ENCODE measurements around the gene GGNBP2. TPM values are rescaled to one million over a fixed set of nuclear protein-coding genes. Genes with fewer than 3 reads are reported as not detected.

Gene GGNBP2
- total and polyA plus RNA-seq, 2 of the 8 experiments (the other 6 are each of a cell fraction or from before 2014, with no cell fraction given) = 29.2 to 35.8 TPM

DNA sequence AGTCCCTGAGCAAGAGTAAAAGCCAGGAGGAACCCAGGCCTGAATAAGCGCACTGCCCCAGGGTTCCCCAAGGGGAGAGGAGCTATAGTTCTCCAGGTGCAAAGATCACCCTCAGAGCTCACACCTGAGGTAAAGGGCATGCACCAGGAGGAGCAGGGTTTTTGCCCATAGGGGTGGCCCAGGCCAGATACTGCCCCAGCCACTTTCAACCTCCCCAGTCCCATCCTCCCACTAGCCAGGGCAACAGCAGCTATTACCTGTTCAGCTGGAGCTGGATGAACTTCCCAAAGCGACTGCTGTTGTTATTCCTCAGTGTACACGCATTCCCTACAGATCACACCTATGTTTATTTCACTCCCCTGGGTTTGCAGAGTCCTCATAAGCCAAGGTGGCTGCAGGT, 29.9 kb upstream of the GGNBP2 start:
- no peak overlapping the region for H3K4me2 ChIP-seq (ENCODE audit: insufficient read depth in 1 of 2, low read depth in 2 of 2, low read length in 2 of 2)
- H2AK5ac ChIP-seq (ENCODE audit: low read depth, low read length) = no peak overlapping the region
- H3K9me3 ChIP-seq (ENCODE audit: insufficient read depth in 2 of 2, low read depth in 1 of 2, low read length in 1 of 2) = no peaks in the 10 kb centered on the region
- FAIRE-seq (no peak), DNase-seq (ENCODE audit: low read depth in 1 of 2, low spot score in 2 of 2) (no peak)
- H3K36me3 ChIP-seq (ENCODE audit: control insufficient read depth in 2 of 4, insufficient read depth in 4 of 4, low read length in 3 of 4) = peaks cover 24 to 80% (median 41%) of the 10 kb centered on the region in 4 experiments
- no peaks in the 10 kb centered on the region for H3K27me3 ChIP-seq (replicated peaks in 1 of 4; ENCODE audit: control insufficient read depth in 3 of 4, extremely low read depth in 1 of 4, insufficient read depth in 3 of 4, low read length in 3 of 4)
- H3K23ac ChIP-seq (ENCODE audit: insufficient read length) = no peak overlapping the region
- H3K27ac ChIP-seq (ENCODE audit: low read depth, low read length) = no peak overlapping the region
- H4K20me1 ChIP-seq (replicated peaks in 1 of 2; ENCODE audit: control insufficient read depth in 1 of 2, insufficient read depth in 2 of 2, low read length in 2 of 2) = peaks cover 7 to 8% of the 10 kb centered on the region in 2 experiments
- no peak overlapping the region for H3K4ac ChIP-seq (replicated peaks; ENCODE audit: insufficient read length, low read depth, low read length)
- no peaks in the 10 kb centered on the region for H3K23me2 ChIP-seq (ENCODE audit: low read depth, low read length)
- no peak overlapping the region for H3K56ac ChIP-seq (replicated peaks; ENCODE audit: insufficient read length, low read depth, low read length)
- ChIA-PET CTCF (ENCODE audit: partially characterized antibody) (interaction anchor here (0.9 kb wide), 1 partner anchor 26 kb away, joined by 3 read pairs; no protein-coding TSS in a partner anchor), POLR2A (ENCODE audit: partially characterized antibody) (interaction anchor here (1.0 to 13.9 kb wide), 8 partner anchors 9 to 567 kb away, joined by 3 to 205 read pairs (median 8); partner anchors contain the start of gene MYO19)
- H4K8ac ChIP-seq (ENCODE audit: extremely low read depth, insufficient read depth, low read length) = no peak overlapping the region
- H3K9ac ChIP-seq (replicated peaks in 1 of 4; ENCODE audit: extremely low read depth in 1 of 4, low read depth in 3 of 4, low read length in 3 of 4) = no peak overlapping the region
- no peak overlapping the region for H2BK12ac ChIP-seq (ENCODE audit: low read depth, low read length)
- no peak overlapping the region for H2BK15ac ChIP-seq (ENCODE audit: low read length)
- no peak overlapping the region for H2BK20ac ChIP-seq (ENCODE audit: low read length)
- no peak overlapping the region for H2BK5ac ChIP-seq (ENCODE audit: low read depth, low read length)
- no peak overlapping the region for H3K18ac ChIP-seq (ENCODE audit: extremely low read depth, low read length)
- H4K5ac ChIP-seq (ENCODE audit: insufficient read length, low read depth, low read length) = no peak overlapping the region
- no peaks in the 10 kb centered on the region for H3K79me2 ChIP-seq (ENCODE audit: control insufficient read depth in 1 of 2, insufficient read depth in 2 of 2, low read length in 2 of 2)
- no peak overlapping the region for H3K14ac ChIP-seq (ENCODE audit: insufficient read length)
- no peak overlapping the region for H2AFZ ChIP-seq (ENCODE audit: low read length)
- no peaks in the 10 kb centered on the region for H3K4me1 ChIP-seq (replicated peaks in 1 of 4; ENCODE audit: control insufficient read depth in 3 of 4, insufficient read depth in 4 of 4, low read length in 3 of 4)
- TF ChIP-seq HDAC6 (IDR thresholded peaks at IDR 0.05; ENCODE audit: low read depth, low read length) (no peak), POLR2A (IDR thresholded peaks at IDR 0.05; ENCODE audit: control extremely low read depth in 1 of 2, low read depth in 2 of 2, low read length in 2 of 2) (peak in 1 of 2 experiments; percentile 2; a peak in 1 of 3 replicates), POLR2AphosphoS5 (IDR thresholded peaks at IDR 0.05; ENCODE audit: low read depth, low read length) (0 out of 2 replicates have a peak, but pooled peaks have one; percentile 1), RXRA (IDR thresholded peaks at IDR 0.05; ENCODE audit: insufficient read depth, low read depth, low read length) (no peak), CHD2 (IDR thresholded peaks at IDR 0.05; ENCODE audit: low read length) (no peak), PHF8 (conservative IDR thresholded peaks at IDR 0.05; ENCODE audit: low read depth, low read length) (no peak)
- TF ChIP-seq, protein P1, sequence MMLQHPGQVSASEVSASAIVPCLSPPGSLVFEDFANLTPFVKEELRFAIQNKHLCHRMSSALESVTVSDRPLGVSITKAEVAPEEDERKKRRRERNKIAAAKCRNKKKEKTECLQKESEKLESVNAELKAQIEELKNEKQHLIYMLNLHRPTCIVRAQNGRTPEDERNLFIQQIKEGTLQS (IDR thresholded peaks at IDR 0.05; ENCODE audit: insufficient read depth, low read depth, low read length) = no peak
- 93% methylated on average over 3 of the region's 3 CpGs; no CpG with 5 or more reads in 1 of the 2 experiments for WGBS, 2 experiments (ENCODE audit: extremely low coverage in 1 of 2, insufficient coverage in 1 of 2, insufficient read length in 1 of 2, insufficient replicate concordance in 2 of 2, low coverage in 1 of 2, low lambda C conversion rate in 2 of 2, missing lambda C conversion rate in 1 of 2)
- H4K91ac ChIP-seq (replicated peaks; ENCODE audit: insufficient read length, low read length) = no peak overlapping the region
- no peak overlapping the region for H3K4me3 ChIP-seq (ENCODE audit: extremely low read depth in 1 of 4, insufficient read depth in 2 of 4, low read depth in 3 of 4, low read length in 4 of 4)
- no peak overlapping the region for H2BK120ac ChIP-seq (replicated peaks; ENCODE audit: low read depth, low read length)
- no peaks in the 10 kb centered on the region for H3K79me1 ChIP-seq (ENCODE audit: low read depth, low read length)
